OCI-LY7 (cell line): ENCODE results near the gene GPR89A.

Experiments used
- EZH2phosphoT487 ChIP-seq: fragments of 200-600 bp; sonication (generic); IDR thresholded peaks from 2 replicates; pipeline ENCODE4 v1.6.1; 2018; ENCODE audit warnings: low read depth, borderline replicate concordance, mild to moderate bottlenecking, mixed run types, antibody characterized with exemption, low read length, moderate library complexity, mixed read lengths
- TF ChIP-seq, protein P1 (sequence below): fragments of 200-600 bp; sonication (generic); conservative IDR thresholded peaks from 2 replicates; pipeline ENCODE4 v1.5.1; 2014; ENCODE audit warnings: mild to moderate bottlenecking, antibody characterized with exemption, low read length, moderate library complexity, mixed read lengths

GRCh38 chr1:145692785-145693443, 85.1 kb downstream of the GPR89A start:
- TF ChIP-seq, protein P1, sequence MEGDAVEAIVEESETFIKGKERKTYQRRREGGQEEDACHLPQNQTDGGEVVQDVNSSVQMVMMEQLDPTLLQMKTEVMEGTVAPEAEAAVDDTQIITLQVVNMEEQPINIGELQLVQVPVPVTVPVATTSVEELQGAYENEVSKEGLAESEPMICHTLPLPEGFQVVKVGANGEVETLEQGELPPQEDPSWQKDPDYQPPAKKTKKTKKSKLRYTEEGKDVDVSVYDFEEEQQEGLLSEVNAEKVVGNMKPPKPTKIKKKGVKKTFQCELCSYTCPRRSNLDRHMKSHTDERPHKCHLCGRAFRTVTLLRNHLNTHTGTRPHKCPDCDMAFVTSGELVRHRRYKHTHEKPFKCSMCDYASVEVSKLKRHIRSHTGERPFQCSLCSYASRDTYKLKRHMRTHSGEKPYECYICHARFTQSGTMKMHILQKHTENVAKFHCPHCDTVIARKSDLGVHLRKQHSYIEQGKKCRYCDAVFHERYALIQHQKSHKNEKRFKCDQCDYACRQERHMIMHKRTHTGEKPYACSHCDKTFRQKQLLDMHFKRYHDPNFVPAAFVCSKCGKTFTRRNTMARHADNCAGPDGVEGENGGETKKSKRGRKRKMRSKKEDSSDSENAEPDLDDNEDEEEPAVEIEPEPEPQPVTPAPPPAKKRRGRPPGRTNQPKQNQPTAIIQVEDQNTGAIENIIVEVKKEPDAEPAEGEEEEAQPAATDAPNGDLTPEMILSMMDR = no peak
- no peak for TF ChIP-seq EZH2phosphoT487
